GM12875 (cell line): Measurements from ENCODE around the gene HOXD13.

Experiments used
- H3K4me3 ChIP-seq: one replicate; pipeline ENCODE4 v1.5.1; 2011; ENCODE audit warnings: low read depth, low read length, control low read depth
- TF ChIP-seq, protein P1 (sequence below): IDR thresholded peaks from 2 replicates; pipeline ENCODE4 v1.5.1; 2011; ENCODE audit warnings: low read depth, mild to moderate bottlenecking, control low read depth, inconsistent platforms, low read length, moderate library complexity, borderline replicate concordance; ENCODE audit not compliant: insufficient read depth

The HOXD13 gene

DNA sequence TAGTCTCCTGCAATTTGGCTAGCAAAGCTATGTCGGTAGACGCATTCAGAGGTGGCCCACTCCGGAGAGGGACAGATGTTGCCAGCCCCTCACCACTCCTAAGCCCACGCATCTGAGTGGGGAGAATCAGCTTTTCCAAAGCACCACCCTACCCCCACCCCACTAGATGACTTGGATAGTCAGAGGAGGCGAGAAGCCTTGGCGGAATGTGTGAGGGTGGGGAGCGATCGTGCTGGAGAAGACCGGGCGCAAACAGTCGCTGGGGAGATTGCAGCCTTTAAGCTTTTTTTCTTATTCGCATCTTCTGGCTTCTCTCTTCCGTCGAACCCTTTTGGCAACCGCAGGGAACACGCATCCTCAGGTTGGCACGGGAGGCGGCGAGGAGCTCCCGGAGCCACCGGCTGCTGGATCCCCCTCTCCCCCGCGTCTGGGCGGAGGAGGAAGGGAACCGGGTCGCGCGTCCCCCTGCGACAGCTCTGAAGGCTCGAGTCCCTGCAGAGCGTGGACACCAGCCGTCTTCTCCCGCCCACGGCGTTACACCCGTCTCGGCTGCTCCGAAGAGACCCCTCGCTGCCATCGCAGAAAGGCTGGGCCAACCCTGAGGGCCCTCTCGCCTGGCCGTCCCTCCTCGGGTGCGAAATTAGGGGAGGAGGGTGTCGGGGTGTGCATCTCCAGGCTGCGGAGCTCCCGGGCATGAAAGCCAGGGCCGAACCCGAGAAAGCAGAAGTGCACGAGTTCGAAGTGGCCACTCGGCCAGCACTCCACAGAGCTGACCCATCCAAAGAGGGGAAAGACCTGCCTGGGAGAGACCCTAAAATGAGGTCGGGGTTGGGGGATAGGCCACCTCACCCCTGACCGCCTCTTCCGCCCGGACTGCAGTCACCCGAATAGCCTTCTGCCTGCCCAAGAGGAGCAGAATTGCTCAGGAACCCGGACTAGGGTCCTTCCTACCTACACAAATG is 20.9 kb upstream of the HOXD13 start:
- TF ChIP-seq, protein P1, sequence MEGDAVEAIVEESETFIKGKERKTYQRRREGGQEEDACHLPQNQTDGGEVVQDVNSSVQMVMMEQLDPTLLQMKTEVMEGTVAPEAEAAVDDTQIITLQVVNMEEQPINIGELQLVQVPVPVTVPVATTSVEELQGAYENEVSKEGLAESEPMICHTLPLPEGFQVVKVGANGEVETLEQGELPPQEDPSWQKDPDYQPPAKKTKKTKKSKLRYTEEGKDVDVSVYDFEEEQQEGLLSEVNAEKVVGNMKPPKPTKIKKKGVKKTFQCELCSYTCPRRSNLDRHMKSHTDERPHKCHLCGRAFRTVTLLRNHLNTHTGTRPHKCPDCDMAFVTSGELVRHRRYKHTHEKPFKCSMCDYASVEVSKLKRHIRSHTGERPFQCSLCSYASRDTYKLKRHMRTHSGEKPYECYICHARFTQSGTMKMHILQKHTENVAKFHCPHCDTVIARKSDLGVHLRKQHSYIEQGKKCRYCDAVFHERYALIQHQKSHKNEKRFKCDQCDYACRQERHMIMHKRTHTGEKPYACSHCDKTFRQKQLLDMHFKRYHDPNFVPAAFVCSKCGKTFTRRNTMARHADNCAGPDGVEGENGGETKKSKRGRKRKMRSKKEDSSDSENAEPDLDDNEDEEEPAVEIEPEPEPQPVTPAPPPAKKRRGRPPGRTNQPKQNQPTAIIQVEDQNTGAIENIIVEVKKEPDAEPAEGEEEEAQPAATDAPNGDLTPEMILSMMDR = no peak
- H3K4me3 ChIP-seq = no peak overlapping the region

DNA sequence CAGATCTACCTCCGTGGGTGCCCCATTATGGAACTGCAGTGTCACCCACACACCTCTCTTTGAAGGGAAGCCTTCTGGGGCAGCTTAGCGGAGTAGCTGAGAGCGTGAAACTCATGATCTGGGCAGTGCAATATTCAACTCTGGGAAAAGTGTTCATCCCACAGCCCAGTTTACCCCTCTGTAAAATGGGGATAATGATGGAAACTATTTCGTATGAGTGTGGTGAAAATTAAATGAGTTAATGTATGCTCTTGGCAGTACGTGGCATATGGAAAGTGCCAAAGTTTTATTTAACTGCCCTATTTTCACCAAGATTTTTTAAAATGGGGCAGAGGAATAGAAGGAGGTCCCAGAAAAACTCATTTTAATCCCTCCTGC is 20.2 kb upstream of the HOXD13 start:
- H3K4me3 ChIP-seq = no peak overlapping the region
- TF ChIP-seq, protein P1 = no peak

DNA sequence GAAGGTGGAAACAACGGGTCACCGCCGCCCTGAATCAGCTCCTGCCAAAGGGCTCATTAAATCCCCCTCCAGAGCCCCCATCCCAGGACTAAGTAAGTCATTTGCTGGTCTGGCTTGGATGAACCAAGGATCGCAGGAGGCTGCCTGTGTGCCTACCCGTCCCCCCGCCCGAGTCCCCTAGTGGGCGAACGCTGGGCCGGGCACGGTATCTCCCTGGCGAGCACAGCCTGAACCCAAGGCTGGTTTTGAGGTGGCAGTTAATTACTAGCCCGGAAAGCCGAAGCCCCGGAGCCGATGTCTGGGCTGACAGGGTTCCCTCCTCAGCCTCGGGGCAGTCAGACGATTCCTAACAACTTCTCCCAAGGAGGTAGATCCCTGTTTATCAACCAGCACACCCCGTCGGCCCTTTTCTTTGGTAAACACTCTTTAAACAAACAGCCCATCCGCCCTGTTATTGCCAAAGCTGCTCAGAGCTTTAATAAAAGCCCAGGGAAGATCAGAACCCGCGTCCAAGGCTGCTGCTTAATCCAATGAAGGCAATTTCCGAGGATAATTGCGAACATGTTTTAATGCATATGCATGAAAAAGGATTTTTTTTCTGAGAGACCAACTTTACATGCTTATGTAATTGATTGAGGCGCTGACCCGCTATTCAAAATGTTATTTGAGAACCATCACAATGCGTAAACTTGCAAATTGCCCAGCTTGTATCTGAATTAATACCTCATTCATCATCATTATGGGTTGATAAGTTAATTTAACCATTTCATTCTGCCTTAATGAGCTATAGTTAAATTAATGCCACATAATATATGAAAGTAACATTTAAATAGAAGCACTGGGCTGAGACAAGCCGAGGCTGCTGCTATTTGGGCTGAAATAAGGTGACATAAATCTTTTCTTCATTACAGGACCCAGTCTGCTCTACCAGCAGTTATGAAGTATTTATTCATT is 19.3 kb upstream of the HOXD13 start:
- TF ChIP-seq, protein P1 = no peak
- no peak overlapping the region for H3K4me3 ChIP-seq

DNA sequence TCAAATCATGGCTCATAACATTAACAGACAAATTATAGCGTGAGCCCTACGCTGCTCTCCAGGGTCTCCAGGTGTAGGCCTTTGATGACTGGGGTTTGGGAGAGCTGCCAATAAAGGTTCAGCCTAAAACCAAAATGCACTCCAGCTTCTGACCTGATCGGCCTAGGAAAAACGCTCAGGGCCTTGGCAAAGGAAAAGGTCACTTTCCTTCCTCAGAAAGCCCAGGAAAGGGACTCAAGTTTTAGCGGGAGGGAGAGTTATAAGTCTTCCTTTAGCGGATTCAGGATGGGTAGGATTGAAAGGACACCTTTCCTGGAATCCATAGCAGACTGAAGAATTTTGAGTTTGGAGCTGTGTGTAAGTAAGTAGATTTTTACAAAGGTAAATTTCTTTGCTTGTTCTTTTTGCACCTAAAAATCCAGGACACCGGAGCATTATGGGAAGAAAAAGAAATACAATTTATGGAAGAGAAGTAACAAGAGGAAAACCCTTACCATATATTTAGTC is 17.5 kb upstream of the HOXD13 start:
- TF ChIP-seq, protein P1 = no peak
- H3K4me3 ChIP-seq = no peak overlapping the region

DNA sequence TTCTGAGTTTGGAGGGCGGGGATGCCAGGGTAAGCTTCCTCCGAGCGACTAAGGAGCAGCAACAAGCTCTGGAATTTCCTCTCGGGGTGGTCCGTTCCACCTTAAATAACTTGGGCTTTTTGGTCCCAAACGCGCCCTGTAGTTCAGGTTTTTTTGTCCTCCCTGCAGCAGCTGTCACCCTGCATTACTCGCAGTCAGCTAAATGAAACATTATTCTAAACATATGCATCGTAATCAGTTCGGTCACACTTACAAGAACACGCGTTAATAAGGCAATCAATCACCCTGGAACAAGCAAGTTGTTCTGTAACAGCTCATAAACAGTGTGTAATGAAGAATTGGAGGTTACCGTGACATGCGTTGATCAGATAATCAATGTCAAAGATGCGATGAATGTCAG is 17.0 kb upstream of the HOXD13 start:
- H3K4me3 ChIP-seq = no peak overlapping the region
- TF ChIP-seq, protein P1 = no peak

DNA sequence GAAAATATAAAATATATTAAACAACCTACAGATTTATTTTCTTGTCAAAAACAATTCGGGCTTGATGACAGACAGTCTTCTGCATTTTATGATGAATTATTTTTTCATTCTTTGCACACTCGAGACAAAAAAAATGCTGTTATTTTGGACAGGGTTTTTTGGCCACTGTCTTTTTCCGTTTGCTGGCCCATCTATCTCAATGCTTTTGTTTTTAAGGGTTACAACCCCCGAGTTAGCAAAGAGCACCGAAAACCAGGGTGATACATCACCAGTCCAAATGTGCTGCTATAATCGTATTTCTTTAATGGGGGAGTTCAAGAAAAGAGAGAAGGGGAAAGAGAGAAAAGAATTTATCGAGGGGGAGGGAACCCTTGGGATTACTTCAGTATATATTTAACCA is 16.5 kb upstream of the HOXD13 start:
- TF ChIP-seq, protein P1 = no peak
- H3K4me3 ChIP-seq = no peak overlapping the region
